Transverse colon (tissue), 4 donors: Measurements from ENCODE around the gene ENOX1. TPM values are rescaled to one million over a fixed set of nuclear protein-coding genes. Genes with fewer than 3 reads are reported as not detected.

Experiments used
- DNase-seq: peaks from one replicate; pipeline ENCODE4 v3.0.0-alpha.2; 2019
- H3K27ac ChIP-seq, 4 donors: fragments of 200-600 bp; sonication (generic); 2 replicates each; pipeline ENCODE4 v1.5.1; 2016 to 2018; ENCODE audit warnings: inconsistent platforms in 4 of 4
- H3K27me3 ChIP-seq: fragments of 200-600 bp; sonication (generic); 2 replicates; pipeline ENCODE4 v1.5.1; 2017; ENCODE audit warnings: inconsistent platforms
- H3K36me3 ChIP-seq, 4 donors: fragments of 200-600 bp; sonication (generic); 2 replicates each; pipeline ENCODE4 v1.5.1; 2017 to 2019; ENCODE audit warnings: inconsistent platforms in 4 of 4
- H3K4me1 ChIP-seq, 4 donors: fragments of 200-600 bp; sonication (generic); 2 replicates each; pipeline ENCODE4 v1.5.1; 2017 to 2020; ENCODE audit warnings: inconsistent platforms in 4 of 4
- H3K4me3 ChIP-seq, 4 donors: fragments of 200-600 bp; sonication (generic); 1 replicate in 1 of 4; 2 replicates in 3 of 4; pipeline versions ENCODE4 v1.5.1 to v1.6.1; 2017 to 2019; ENCODE audit warnings: inconsistent platforms in 4 of 4
- H3K9me3 ChIP-seq, 2 donors: fragments of 200-600 bp; sonication (generic); 2 replicates each; pipeline ENCODE4 v1.5.1; 2017 to 2019; ENCODE audit warnings: inconsistent platforms in 2 of 2
- EP300 ChIP-seq: sonication (generic); formaldehyde crosslinking; IDR thresholded peaks from one replicate; pipeline ENCODE4 v1.6.1; 2017; ENCODE audit warnings: antibody characterized with exemption, low read depth
- POLR2A ChIP-seq: fragments of 450-650 bp; IDR thresholded peaks from one replicate; pipeline ENCODE4 v1.6.1; 2016; ENCODE audit warnings: antibody characterized with exemption, mild to moderate bottlenecking, moderate library complexity
- POLR2AphosphoS5 ChIP-seq, 3 donors: sonication (generic); formaldehyde crosslinking; IDR thresholded peaks; one replicate each; pipeline ENCODE4 v1.6.1; 2016; ENCODE audit warnings: antibody characterized with exemption in 3 of 3
- WGBS, 2 donors: methylation state at CpG; one replicate each; pipeline ENCODE4 v1.1.5; 2018; ENCODE audit warnings: low coverage in 1 of 2; 5-methylcytosine and 5-hydroxymethylcytosine counted together
- in situ Hi-C, 4 donors: fragments of 200-750 bp; cut with MboI; loops; one replicate each; pipeline versions ENCODE4 v1.15.0 to v1.15.1; 2017; ENCODE audit warnings: low sequenced_read_pairs in 3 of 4, low pct_ligation_motif_present in 1 of 4, low pct_unique_long_range_greater_than_20kb in 1 of 4
- intact Hi-C: fragments of 100-400 bp; cut with DNase I; formaldehyde crosslinking; loops from one replicate; pipeline ENCODE4 v1.15.1; 2023; ENCODE audit warnings: low total_unique reads
- total RNA-seq, 4 donors: library from RNA; depleted of rRNA; stranded (reverse); fragments of >200 nt; gene quantifications; one replicate each; pipeline ENCODE4 v1.1.0, GENCODE V29; 2016
- TF ChIP-seq, protein P1 (sequence below), 5 experiments: fragments of 200-600 bp in 3 of 5; fragments of 450-650 bp in 2 of 5; sonication (generic) in 3 of 5; IDR thresholded peaks; 1 replicate in 2 of 5; 2 replicates in 3 of 5; pipeline ENCODE4 v1.5.1; 2016 to 2017; ENCODE audit warnings: antibody characterized with exemption in 5 of 5, inconsistent platforms in 3 of 5, mild to moderate bottlenecking in 2 of 5, moderate library complexity in 1 of 5

Gene ENOX1
- total RNA-seq, 4 donors from 2014 or later, result 1.5 to 6.4 (median 2.2) TPM

DNA sequence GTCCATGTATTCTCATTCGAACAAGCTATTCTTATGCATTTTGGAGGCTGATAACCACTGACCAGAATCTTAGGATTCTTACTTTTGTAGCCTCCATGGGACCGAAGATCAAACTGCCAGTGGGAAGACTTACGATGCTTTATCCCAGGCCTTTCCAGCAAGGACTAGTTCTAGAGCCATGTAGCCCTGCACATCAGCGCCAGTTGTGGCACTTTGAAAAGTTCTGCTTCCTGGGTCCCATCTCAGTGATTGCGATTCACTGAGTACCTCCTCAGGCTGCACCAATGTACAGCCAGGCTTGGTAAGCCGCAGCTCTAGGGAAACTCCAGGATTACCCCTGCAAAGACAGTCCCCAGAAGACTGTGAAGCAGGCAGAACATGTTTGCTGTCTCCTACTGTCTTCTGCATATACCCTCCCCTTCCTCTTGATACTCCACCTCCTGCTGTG is 18.9 kb upstream of the ENOX1 start:
- TF ChIP-seq, protein P1, sequence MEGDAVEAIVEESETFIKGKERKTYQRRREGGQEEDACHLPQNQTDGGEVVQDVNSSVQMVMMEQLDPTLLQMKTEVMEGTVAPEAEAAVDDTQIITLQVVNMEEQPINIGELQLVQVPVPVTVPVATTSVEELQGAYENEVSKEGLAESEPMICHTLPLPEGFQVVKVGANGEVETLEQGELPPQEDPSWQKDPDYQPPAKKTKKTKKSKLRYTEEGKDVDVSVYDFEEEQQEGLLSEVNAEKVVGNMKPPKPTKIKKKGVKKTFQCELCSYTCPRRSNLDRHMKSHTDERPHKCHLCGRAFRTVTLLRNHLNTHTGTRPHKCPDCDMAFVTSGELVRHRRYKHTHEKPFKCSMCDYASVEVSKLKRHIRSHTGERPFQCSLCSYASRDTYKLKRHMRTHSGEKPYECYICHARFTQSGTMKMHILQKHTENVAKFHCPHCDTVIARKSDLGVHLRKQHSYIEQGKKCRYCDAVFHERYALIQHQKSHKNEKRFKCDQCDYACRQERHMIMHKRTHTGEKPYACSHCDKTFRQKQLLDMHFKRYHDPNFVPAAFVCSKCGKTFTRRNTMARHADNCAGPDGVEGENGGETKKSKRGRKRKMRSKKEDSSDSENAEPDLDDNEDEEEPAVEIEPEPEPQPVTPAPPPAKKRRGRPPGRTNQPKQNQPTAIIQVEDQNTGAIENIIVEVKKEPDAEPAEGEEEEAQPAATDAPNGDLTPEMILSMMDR (IDR thresholded peaks at IDR 0.05), result no peak
- TF ChIP-seq POLR2A, result no peak
- TF ChIP-seq POLR2AphosphoS5 (IDR thresholded peaks at IDR 0.05), result no peak
- no peak for TF ChIP-seq EP300
- DNase-seq, result no peak
- WGBS, 2 donors, result 79% methylated on average over 6 of the region's 6 CpGs; no CpG with 5 or more reads in 1 of the 2 donors
- H3K27ac ChIP-seq, result no peak overlapping the region
- no peaks in the 10 kb centered on the region for H3K27me3 ChIP-seq
- intact Hi-C loops (loop anchor here (10.0 kb wide), 1 partner anchor 721 kb away; no protein-coding TSS in a partner anchor), in situ Hi-C loops (loop anchor here in 1 of 4 donors (25.0 kb wide), 1 partner anchor 1218 kb away; no protein-coding TSS in a partner anchor)
- no peaks in the 10 kb centered on the region for H3K4me1 ChIP-seq
- no peak overlapping the region for H3K4me3 ChIP-seq
- H3K36me3 ChIP-seq, result no peaks in the 10 kb centered on the region
- H3K9me3 ChIP-seq, result no peaks in the 10 kb centered on the region

DNA sequence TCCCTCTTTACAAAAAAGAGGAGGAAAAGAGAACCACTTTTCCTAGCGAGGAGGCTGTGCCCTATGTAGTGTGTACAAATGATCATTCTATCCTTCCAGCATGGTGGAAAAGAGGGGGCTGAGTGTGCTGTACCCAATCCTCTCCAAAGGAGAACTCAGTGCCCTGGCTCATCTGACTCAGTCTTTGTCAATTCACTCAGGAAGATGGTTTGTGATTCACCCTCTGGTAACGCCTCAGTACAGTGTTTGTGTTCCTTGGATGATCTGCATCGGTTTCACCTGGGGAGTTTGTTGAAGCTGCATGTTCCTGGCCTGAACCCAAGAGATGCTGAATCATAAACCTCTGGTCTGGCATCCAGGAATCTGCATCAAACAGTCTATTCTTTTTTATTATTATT is 18.3 kb upstream of the ENOX1 start:
- DNase-seq, result no peak
- WGBS, 2 donors, result 15% methylated on average over 3 of the region's 3 CpGs; no CpG with 5 or more reads in 1 of the 2 donors
- Histone ChIP-seq H3K36me3 (no peaks in the 10 kb centered on the region), H3K27ac (peak overlapping the region in 3 of 4 donors; percentile 19 to 42 (median 19)), H3K4me1 (no peaks in the 10 kb centered on the region), H3K4me3 (no peak overlapping the region), H3K27me3 (no peaks in the 10 kb centered on the region), H3K9me3 (no peaks in the 10 kb centered on the region)
- in situ Hi-C loops (loop anchor here in 1 of 4 donors (25.0 kb wide), 1 partner anchor 1218 kb away; no protein-coding TSS in a partner anchor), intact Hi-C loops (loop anchor here (10.0 kb wide), 1 partner anchor 720 kb away; no protein-coding TSS in a partner anchor)
- TF ChIP-seq POLR2AphosphoS5 (IDR thresholded peaks at IDR 0.05), result no peak
- TF ChIP-seq POLR2A, result no peak
- TF ChIP-seq, protein P1 (IDR thresholded peaks at IDR 0.05), result no peak
- TF ChIP-seq EP300, result no peak

DNA sequence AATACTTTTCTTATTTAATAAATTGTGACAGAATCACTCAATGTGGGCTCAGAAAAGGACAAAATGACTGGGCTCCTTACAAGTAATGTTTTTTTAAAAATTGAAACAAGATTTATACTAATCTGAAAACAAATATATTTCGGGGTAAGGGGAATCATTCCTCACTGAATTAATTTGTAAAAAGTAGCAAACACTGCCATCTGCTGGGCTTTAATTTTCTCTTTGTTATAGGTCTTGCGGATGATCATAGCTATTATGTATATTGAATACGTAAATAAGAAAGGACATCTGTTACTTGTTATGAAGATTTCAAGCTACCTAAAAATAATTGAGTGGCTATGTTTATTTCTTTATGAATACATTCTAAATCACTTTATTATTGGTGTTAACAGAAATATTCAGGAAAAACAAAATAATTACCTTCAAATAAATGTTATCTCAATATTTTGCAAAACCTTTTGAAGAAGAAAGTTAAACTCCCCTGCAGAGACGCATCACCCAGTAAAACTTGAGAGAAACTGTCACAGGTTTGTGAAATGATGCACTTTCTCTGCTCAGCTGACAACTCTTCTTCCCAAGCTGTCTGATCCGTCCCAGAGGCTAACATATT is 17.8 kb upstream of the ENOX1 start:
- intact Hi-C loops, result loop anchor here (10.0 kb wide), 1 partner anchor 720 kb away; no protein-coding TSS in a partner anchor
- Histone ChIP-seq H3K27ac (peak overlapping the region in 3 of 4 donors; percentile 19 to 42 (median 19)), H3K9me3 (no peaks in the 10 kb centered on the region), H3K36me3 (no peaks in the 10 kb centered on the region), H3K27me3 (no peaks in the 10 kb centered on the region), H3K4me1 (no peaks in the 10 kb centered on the region), H3K4me3 (no peak overlapping the region)
- no peak for DNase-seq
- TF ChIP-seq, protein P1 (IDR thresholded peaks at IDR 0.05), result peak; percentile 44 to 65 (median 61)
- TF ChIP-seq POLR2A (no peak), POLR2AphosphoS5 (IDR thresholded peaks at IDR 0.05) (no peak), EP300 (no peak)
- in situ Hi-C loops, result loop anchor here in 1 of 4 donors (25.0 kb wide), 1 partner anchor 1217 kb away; no protein-coding TSS in a partner anchor
- 14 to 16% methylated on average over 5 of the region's 5 CpGs for WGBS, 2 donors

DNA sequence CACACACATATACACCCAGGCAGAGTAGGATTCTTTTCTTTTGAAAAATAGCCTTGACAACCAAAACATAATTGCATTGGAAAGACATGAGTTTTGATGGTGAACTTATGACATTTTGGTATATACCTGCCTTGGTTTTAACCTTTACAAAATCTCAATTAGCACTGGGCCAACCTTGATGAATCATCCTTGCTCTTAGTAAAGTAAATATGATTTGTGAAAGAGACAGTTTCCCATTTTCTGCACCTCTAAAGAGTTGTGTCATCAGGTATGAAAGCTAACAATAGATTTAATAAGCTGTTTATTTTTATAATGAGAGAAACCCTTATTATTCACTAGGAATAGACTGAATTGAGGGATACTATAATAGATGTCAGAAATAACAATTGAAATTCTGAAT is 15.7 kb upstream of the ENOX1 start:
- DNase-seq, result no peak
- H3K4me3 ChIP-seq, result no peak overlapping the region
- H3K27ac ChIP-seq, result no peak overlapping the region
- in situ Hi-C loops, result loop anchor here in 1 of 4 donors (25.0 kb wide), 1 partner anchor 1215 kb away; no protein-coding TSS in a partner anchor
- TF ChIP-seq EP300, result no peak
- TF ChIP-seq, protein P1 (IDR thresholded peaks at IDR 0.05), result no peak
- no peak for TF ChIP-seq POLR2AphosphoS5 (IDR thresholded peaks at IDR 0.05)
- TF ChIP-seq POLR2A, result no peak
- intact Hi-C loops, result loop anchor here (10.0 kb wide), 1 partner anchor 718 kb away; no protein-coding TSS in a partner anchor
- no peaks in the 10 kb centered on the region for H3K9me3 ChIP-seq
- H3K36me3 ChIP-seq, result no peaks in the 10 kb centered on the region
- no peaks in the 10 kb centered on the region for H3K4me1 ChIP-seq
- H3K27me3 ChIP-seq, result no peaks in the 10 kb centered on the region
